Measurements from ENCODE around the gene ZFHX3.

The ZFHX3 gene

DNA sequence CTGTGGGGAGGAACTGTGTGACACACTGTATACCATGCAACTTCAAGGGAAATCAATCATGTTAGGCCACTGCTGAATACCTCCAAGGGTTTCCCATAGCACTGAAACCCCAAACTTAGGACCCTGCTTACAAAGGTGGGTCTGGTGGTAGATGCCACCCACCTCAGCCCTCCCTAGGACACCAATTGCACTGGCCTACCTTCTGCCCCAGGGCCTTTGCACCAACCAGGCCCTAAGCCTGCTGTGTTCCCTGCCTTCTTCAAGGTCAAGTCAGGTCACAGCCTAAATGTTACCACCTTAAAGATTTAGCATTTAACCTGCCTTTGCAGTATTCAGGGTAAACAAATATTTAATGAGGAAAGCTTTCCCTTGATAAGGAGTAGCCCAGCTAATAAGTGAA, 185.8 kb downstream of the ZFHX3 start:
- DNase-seq, result no peak

DNA sequence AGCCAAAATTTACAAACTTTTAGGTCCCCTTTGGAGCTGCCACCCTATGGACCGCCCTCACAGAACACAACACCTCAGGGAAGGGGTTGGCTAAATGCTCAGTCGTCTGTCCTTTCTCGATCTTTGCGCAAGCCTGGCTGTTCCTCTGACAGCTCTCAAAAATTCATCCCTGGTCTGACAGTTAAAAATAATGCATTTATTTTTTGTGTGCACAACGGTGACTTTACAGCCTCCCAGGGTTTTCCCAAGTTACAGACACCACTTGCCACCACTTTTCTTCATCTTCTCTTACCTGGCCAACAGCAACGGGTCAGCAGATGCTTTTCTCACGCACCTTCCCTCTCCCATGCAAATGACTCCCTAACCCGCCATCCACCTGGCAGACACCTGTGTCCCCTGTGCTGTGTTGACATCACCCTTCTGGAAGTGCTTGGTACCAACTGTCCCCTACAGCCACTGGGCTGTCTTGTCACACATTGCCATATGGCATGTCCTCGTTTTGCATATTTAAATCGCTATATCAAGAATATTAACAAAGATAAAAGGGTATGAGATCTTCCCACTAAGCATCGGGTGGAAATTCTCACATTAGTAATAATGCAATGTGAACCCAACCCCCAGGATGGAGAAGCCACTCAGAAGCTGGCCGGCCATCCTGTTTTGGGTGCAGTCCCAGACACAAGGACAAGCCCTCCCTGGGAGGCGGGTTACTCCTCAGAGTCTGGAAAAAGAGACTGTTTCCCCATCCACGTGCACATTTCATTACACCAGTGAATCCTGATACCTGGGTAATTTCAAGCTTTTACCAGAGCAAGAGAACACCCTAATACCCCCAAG, 187.0 kb downstream of the ZFHX3 start:
- DNase-seq, result no peak

DNA sequence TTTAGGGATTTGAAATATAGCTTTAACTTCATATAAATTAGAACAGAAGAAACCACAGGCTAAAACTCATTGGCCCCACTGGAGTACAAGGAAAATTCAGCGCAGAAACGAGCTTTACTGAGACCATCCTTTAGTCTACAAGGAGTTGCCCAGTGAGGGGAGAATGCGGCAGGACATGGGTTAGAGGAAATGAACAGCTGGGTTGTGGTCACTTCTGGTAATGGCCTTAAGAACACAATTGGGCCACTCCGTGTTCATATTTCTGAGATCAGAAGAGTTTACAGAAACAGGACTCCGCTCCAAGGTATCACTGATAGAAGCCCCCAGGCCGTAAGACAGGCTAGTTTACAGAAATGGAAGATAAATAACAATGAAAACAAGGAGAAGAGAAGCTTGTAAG, 188.3 kb downstream of the ZFHX3 start:
- DNase-seq, result no peak

DNA sequence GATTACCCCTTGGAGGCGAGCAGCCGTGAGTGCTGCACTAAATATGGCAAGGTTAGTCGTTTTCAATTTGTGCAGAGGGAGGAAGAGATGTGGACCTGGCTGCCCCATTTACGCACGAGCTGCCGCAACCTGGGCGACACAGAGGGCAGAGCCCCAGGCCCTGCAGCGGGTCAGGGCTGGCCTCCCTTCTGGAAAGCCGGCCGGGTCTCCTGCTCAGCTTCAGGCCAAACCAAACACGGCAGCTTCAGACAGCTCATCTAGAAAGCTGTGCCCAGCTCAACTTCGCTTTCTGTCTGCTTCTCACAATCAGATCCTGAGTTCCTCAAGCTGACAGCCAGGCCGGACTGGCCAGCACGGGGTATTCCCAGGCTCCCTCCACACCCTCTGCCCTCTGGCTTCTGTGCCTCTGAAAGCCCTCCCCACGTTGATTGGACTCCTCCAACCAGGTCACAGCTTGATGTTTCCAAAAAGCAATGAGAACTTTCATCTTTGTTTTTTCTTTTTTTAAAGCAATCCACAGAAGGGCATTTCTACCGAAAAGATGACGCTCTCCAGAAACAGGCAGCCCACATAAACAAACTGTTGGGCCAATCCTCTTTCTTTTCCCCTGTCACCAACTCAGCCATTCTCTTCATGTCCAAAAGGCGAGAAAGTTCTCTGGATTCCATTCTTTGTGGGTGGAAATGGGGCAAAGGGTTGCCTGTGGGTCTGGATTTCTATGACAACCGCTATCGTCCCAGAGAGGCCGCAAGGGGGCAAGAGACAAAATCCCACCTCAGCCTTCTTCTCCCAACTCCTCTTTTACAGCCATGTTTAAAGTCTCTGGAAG, 189.0 kb downstream of the ZFHX3 start:
- no peak for DNase-seq

DNA sequence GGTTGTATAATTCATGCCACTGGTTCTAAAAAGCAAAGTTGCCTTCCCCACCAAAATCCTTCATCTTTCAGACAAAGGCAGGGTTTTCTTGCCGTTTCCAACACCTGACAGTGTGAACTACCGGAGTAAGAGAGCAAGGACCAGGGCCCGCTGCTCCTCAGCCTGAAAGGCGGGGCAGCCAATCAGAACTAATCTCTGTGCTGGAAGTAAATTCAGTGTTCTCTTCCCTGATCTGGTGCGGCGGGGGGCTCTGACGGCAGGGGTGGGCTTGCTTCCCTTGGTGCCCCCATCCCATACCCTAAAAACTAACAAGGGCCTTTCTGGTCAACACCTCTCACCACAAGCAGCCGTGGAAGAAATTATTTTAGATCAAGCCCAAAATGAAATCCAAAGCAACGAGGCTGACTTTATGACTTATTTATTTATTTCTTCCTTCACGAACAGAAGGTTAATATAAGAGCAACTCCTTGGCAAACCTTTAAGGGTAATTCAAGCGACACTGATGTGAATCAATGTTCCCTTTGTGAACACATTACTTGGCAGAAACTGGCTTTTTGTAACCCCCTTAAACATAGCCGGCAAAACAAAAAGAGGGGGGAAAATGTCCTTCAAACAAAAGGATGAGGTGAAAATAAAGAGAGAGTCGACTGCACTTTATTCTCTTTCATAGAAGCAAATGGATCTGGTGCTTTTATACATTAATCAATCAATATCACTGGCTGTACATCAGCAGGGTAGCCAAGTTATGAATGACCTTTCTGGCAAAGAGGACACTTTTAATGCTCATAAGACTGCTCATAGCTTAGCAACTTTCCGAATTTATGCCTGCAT, 189.9 kb downstream of the ZFHX3 start:
- no peak for DNase-seq

DNA sequence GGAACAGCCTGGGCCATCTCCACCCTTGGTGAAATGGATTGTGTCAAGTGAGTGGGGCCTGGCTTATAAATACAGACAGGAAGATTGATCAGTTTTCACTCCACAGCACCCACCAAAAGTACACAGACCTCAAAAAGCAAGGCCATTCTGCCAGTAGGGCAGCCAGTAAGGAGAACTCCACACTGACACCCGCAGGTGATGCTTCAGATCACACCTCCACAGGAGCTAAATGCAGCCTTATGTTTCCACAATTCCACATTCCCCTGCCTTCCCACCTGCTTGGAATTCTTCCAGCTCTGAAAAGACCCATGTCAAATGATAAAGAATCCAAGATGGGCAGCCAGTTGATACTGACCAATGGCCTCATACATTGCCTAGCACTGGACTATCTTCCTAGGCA, 191.1 kb downstream of the ZFHX3 start:
- DNase-seq, result peak; percentile 11

DNA sequence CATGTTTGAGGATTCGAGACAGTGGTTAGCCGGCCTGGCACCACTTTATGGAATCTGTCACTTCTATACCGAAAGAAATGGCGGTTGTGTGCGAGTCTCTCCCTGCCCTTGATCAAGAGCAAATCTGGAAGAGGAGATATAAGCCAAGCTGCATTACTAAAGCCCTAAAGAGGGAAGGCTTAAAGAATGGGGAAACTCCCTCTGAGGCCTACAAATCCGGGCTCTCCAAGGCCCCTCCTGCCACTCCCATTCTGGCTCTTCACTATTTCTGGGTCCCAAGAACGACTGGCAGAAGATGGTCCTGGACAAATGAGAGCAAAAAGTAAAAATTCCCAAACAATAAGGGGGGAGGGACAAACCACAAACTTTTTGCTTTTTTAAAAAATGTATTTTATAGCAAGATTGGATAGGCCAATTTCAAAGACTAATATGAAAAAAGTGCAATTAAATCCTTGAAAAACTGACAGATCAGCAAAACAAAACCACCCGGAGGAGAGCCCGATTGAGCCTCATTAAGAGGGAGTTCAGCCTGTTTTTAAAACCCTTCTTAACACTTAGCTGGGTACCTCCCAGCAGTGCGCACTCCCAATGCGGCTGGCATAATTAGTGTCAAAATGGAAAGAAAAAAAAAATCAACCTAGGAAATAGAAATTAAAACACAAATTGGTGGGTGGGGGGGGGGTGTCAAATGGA, 193.5 kb downstream of the ZFHX3 start:
- DNase-seq, result no peak

DNA sequence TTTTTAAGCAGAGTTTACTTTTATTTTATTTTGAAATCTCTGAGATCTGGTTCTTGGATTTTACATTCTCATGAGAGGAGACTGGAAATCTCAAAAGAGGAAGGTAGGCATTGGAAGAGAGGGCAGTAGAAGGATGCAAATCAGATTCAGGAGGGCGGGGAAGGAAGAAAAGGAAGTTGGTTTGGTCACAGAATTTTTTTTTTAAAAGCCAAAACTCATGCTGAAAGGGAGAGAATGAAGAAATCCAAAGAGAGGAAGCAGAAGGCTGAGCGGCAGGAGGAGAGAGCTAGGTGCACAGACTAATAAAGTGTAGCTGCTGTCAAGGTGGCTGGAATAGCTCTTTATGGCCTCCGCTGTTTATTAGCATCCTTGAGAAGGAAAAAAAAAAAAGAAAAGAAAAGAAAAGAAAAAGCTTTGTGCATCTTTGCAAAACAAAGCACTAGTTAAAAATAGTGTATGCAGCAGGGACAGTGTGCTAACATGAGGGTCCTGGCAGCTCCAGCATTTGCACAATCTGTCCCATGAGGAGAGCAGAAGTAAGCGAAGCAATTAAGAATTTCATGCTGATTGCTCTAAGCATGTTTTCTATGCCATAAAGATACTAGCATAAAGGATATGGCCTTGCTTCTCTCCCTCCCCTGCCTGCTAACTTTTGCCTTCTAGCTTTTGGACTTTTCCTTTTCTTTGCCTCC, 194.2 kb downstream of the ZFHX3 start:
- no peak for DNase-seq

DNA sequence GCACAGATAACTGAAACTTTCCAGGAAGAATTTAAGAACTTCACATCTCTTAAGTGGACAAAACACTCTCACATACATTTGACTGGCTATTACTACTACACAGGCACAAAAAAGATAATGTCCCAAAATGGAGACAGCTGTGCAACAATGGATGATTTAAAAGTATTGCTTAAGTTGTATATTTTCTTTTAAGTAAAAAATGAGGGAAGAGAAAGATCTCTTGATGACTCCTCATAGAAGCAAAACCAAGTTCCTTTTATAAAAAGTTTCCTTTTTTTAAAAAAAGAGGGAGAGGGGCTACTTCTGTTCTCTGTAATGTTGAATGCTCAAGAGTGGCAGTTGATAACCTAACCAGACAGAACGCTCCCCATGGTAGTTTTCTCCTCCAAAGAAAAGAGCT, 195.5 kb downstream of the ZFHX3 start:
- no peak for DNase-seq

DNA sequence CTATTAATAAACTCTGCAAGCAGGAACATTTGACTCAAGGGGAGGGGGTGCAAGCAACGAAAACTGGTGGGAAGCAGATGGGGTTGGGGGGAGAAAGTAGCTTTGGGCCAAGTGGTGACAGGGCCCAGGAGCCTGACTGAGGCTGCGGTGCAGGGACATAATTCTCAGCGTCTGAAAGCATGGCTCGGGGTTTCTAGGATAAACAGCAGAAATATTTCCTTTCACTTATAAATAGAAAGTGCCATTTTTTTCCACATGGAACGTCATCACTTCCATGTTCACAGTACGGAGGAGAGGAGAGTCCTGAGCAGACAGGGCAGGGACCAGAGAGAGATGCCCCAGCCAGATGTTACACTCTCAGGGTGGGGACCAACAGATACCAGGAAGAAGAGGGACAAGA, 197.1 kb downstream of the ZFHX3 start:
- no peak for DNase-seq

DNA sequence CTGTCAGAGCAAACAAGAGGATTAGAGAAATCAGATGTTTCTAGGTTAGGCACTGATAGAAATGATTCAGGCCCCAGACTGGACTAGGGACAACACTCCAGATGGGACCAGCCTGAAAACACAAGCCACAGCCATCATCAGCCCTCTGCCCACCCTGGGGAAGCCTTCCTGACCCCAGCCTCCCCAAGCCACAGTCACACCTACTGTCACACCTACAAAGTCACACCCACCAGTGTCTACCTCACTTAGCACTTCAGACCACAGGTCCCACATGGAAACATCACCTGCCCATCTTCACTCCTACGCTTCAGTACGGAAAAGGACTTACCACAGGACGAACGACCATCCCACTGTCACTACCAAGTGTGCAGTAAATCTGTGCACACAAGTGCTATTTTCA, 197.9 kb downstream of the ZFHX3 start:
- DNase-seq, result no peak

DNA sequence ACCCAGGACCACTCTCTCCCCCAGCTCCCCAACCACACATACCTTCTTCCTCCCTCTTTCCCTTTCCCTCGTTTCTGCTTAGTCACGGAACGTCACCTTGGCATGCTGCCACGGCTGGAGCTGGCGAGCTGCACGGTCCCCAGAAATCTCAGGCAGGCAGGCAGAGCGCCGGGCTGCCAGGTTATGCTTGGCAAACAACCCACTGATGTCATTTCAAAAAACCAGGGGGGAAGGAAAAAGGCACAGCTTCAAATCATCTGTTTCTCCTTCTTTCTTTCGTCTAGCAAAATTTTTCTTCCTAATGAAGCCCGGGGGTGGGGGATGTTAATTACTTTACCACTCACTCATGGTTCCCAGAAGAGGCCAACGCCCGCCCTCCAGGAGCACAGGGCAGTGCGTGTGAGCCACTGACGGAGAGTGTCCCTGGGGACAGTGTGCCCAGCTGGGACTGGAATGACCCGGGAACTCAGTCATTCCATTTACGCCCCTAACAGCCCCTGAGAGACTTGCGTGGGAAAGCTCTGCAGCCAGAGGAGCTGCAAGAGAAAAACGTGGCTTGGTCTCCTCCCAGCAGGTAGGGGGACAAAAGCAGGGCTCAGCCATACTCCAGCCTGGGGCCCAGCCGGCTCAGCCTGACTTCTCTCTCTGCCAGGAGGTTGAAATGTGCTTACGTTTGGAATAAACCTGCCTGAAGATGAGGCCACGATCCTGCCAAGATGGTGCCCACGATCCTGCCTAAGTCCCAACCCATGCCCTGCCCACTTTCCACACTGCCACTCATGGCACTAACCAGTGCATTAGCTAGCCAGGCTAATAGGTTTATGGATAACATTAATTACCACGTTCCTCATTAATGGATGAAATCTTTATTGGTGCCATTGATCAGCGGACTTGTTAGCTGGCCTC, 198.9 kb downstream of the ZFHX3 start:
- no peak for DNase-seq

DNA sequence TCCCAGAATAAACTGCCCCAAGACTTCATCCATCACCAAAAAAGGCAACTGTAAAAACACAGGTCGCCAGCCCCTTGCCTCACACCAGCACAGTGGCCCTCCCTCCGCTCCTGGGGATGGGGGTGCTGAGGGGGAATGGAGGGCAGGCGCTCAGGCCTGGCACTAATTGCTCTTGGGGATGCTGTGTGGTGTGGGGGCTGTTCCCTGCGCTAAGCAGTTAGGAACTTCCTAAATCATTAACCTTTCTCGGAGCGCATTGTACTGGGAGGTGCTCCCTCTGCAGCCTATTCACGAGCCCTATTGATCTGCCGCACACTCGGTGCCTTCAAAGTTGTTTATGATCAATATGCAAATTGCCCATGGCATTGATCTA, 199.9 kb downstream of the ZFHX3 start:
- no peak for DNase-seq

DNA sequence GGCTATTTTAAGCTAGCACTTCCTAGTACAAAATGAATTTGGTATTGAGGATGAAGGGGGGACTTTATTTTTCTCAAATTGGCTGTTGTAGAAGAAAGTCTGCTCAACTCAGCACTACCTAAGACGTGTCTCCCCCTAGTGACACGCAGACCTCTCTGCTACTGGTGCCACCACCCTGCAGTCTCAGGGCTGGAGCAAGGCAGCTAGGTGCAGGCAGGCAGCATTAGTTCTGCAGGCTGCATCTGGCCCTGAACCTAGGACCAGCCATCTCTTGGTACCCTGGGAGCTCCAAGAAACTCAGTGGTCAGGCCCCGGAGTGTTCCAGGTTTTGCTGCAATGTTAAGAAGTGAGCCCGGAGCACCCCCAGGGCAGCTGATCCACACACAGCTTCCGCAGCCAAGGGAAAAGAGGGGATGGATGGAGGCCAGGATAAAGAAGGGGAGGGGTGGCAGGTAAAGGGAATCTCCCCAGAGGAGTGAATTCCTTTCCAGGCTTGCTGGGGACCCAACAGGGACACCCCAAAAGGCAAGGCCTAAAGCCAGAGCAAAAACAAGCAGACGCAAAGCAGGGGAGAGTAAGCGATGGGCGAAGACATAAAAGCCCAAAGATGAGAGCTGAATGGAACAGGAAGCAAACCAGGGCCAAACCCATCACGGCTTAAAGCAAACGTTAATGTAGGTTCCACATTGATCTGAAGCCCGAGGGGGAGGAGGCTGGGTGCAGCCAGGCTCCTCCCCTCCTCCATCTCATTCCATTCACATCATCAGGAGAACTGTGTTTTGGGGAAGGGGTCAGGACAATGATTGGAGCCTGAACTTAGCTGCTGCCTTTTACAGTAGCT, 200.5 kb downstream of the ZFHX3 start:
- peak; percentile 41 for DNase-seq

DNA sequence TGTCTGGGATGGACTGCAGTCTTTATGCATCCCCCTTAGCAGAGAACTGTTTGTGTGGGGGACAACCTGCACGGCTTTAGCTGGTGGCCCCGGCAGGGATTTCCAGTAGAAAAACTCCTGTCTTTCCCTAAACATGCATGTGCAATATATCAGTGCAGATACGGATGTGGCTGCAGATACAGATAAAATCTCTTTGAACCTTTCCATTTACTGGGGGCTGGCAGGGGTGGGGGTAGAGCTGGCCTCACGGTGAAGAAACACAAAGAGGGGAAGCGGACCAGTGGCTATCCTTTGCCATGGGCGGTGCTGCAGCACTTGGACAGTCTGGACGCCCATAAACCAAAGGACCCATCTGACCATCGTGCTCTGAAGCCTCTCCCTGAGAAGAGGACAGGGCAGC, 201.3 kb downstream of the ZFHX3 start:
- no peak for DNase-seq

DNA sequence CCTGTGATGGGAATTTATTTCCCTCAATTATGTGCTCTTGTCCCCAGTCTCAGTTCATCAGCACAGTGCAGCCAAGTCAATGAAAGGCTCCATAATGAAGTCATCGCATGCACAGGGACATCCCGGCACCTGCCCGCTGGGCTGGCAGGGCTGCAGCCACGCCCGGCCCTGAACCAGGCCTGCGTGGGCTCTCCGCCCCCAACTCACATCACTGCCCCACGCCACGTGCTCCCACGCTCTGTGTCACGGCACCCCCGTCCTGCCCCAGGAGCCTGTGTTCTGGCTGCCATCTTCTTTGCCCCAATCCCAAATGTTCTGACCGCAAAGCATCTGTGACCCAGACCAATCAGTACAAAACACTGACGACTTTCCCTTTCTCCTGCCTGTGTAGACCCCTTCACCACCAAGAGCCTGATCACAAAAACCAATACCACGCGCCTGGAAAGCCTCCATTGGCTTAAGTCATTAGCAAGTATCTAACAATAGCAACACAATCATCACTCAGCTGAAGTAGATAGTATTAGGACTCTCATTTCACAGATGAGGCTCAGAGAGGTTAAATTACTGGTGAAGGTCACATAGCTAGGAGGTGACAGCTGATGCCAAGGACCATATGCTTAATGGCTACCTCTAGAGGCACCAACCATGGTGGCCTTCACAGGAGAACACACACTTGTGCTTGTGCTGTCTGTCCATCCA, 202.5 kb downstream of the ZFHX3 start:
- no peak for DNase-seq

DNA sequence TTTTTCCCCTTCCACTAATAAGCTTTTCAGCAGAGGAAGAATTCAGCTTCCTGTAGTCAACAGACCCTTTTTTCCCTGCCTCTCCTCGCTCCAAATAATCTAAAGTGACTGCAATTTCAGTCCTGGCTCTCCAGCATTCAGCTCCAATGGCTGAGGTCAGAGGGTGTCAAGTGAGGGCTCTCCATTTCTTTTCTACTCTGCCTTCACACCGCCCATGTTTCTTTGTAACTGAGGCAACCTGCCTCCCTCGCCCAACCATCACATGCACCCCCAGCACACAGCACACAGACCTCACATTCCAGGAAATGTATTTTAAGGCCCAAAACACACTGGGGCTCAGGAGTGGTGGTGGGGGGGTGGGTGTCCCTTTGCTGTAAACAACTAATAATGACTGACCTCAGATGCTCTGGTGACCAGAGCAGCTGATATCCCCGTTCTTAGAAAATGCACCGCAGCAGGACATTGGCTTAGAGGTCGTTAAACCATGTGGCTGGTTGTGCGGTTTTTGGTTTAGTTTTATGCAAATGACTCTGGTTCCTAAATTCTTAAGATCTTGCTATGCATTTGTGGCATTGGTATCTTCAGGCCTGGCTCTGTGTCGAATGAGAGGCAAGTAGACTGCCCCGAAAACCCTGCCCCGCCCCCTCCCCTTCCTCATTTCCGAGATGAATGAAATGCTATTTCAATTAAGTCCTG, 203.6 kb downstream of the ZFHX3 start:
- DNase-seq, result peak; percentile 15

DNA sequence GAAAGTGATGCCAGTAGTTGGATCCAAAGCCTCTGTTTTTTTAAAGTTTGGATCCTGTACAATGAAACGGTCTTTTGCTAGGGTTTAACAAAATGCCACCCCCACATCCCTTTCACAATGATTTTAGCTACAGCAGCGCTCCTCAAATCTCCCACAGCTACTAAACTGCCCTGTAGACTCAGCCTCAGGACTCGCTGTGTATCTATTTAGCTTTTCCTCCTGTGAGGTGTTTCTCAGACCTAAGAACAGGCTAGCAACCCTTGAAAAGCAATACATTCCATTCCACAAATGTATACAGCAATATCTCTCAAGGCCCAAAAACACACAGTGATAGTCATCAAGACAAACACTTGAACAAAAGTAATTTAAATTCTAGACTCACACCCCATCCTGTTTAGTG, 206.4 kb downstream of the ZFHX3 start:
- no peak for DNase-seq
